ENCODE data around the gene OSBPL10.

Gene OSBPL10

GRCh38 chr3:31828007-31828406 lies 153.1 kb downstream of the OSBPL10 start:
- no peak overlapping the region for H3K4me3 ChIP-seq (ENCODE audit: low read depth, low read length)
- no peak for TF ChIP-seq CTCF (IDR thresholded peaks at IDR 0.05; ENCODE audit: low read depth, low read length)

- TF ChIP-seq CTCF (IDR thresholded peaks at IDR 0.05; ENCODE audit: low read depth, low read length), result no peak
- no peak overlapping the region for H3K4me3 ChIP-seq (ENCODE audit: low read depth, low read length)
Observed at GRCh38 chr3:31823184-31823583, 157.9 kb downstream of the OSBPL10 start.

- TF ChIP-seq CTCF (IDR thresholded peaks at IDR 0.05; ENCODE audit: low read depth, low read length), result no peak
Observed at GRCh38 chr3:31821118-31821517, 159.9 kb downstream of the OSBPL10 start.

GRCh38 chr3:31819441-31819840 lies 161.6 kb downstream of the OSBPL10 start:
- no peak overlapping the region for H3K4me3 ChIP-seq (ENCODE audit: low read depth, low read length)
- no peak for TF ChIP-seq CTCF (IDR thresholded peaks at IDR 0.05; ENCODE audit: low read depth, low read length)

More at GRCh38 chr3:31821118-31821517, 159.9 kb downstream of the OSBPL10 start:
- no peak overlapping the region for H3K4me3 ChIP-seq (ENCODE audit: low read depth, low read length)

- H3K4me3 ChIP-seq (ENCODE audit: low read depth, low read length), result no peak overlapping the region
- no peak for TF ChIP-seq CTCF (IDR thresholded peaks at IDR 0.05; ENCODE audit: low read depth, low read length)
Observed at GRCh38 chr3:31817411-31817966, 163.6 kb downstream of the OSBPL10 start.

GRCh38 chr3:31815631-31816440 lies 165.2 kb downstream of the OSBPL10 start:
- no peak overlapping the region for H3K4me3 ChIP-seq (ENCODE audit: low read depth, low read length)
- TF ChIP-seq CTCF (IDR thresholded peaks at IDR 0.05; ENCODE audit: low read depth, low read length), result no peak

GRCh38 chr3:31815006-31815405 lies 166.1 kb downstream of the OSBPL10 start:
- no peak for TF ChIP-seq CTCF (IDR thresholded peaks at IDR 0.05; ENCODE audit: low read depth, low read length)
- no peak overlapping the region for H3K4me3 ChIP-seq (ENCODE audit: low read depth, low read length)
